ENCODE measurements around the gene TSPAN14.

Gene TSPAN14

DNA sequence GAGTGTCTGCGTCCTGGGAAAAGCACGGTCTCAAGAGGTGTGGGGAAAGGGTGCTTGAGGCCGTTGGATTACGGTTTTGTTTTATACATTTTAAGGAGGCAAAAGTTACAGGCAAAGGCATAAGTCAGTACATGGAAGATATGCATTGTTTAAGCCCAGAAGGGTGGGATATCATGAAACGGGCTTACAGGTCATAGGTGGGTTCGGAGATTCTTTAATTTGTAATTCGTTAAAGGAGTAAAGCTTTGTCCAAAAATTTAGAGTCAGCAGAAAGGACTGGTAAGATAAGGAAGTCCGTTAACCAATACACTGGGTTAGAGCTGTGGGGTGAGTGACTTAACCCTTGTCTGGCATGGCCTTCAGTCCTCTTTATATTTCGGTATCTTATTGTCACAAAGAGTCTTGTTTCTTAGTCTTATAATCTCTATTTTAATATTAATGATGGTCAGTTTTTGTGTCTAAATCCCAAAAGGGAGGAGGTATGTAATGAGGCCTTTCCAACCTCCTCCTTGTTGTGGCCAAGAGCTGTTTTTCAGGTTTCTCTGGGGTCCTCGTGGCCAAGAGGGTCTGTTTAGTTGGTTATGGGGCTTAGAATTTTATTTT, 12.7 kb downstream of the TSPAN14 start:
- TF ChIP-seq, protein P1, sequence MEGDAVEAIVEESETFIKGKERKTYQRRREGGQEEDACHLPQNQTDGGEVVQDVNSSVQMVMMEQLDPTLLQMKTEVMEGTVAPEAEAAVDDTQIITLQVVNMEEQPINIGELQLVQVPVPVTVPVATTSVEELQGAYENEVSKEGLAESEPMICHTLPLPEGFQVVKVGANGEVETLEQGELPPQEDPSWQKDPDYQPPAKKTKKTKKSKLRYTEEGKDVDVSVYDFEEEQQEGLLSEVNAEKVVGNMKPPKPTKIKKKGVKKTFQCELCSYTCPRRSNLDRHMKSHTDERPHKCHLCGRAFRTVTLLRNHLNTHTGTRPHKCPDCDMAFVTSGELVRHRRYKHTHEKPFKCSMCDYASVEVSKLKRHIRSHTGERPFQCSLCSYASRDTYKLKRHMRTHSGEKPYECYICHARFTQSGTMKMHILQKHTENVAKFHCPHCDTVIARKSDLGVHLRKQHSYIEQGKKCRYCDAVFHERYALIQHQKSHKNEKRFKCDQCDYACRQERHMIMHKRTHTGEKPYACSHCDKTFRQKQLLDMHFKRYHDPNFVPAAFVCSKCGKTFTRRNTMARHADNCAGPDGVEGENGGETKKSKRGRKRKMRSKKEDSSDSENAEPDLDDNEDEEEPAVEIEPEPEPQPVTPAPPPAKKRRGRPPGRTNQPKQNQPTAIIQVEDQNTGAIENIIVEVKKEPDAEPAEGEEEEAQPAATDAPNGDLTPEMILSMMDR (IDR thresholded peaks at IDR 0.05; ENCODE audit: borderline replicate concordance, control extremely low read depth, extremely low read depth, insufficient read depth, missing control alignments), result no peak
- in situ Hi-C loops (cut with MboI; ENCODE audit: low sequenced_read_pairs, unreplicated experiment), result no loop called here
- DNase-seq (ENCODE audit: low spot score), result no peak

DNA sequence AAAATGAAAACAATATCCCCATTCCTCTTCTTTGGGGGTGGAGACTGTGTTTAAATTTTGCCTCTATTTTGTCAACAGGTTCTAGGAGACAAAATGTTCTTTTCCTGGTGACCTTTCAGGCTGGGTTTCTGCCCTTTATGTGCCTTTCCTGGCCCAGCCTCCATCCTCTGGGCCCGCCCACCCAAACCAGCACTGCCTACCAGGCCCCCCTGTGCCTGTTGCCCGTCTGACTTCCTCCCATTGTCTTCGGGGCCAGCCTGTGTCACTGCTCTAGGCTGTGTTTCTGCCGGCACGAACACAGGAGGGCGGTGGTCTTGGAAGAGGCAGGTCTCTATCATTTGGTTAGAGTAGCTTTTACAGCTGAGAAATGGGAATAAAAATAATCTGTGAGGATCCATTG, 13.9 kb downstream of the TSPAN14 start:
- TF ChIP-seq, protein P1 (IDR thresholded peaks at IDR 0.05; ENCODE audit: borderline replicate concordance, control extremely low read depth, extremely low read depth, insufficient read depth, missing control alignments), result no peak
- in situ Hi-C loops (cut with MboI; ENCODE audit: low sequenced_read_pairs, unreplicated experiment), result no loop called here
- no peak for DNase-seq (ENCODE audit: low spot score)

DNA sequence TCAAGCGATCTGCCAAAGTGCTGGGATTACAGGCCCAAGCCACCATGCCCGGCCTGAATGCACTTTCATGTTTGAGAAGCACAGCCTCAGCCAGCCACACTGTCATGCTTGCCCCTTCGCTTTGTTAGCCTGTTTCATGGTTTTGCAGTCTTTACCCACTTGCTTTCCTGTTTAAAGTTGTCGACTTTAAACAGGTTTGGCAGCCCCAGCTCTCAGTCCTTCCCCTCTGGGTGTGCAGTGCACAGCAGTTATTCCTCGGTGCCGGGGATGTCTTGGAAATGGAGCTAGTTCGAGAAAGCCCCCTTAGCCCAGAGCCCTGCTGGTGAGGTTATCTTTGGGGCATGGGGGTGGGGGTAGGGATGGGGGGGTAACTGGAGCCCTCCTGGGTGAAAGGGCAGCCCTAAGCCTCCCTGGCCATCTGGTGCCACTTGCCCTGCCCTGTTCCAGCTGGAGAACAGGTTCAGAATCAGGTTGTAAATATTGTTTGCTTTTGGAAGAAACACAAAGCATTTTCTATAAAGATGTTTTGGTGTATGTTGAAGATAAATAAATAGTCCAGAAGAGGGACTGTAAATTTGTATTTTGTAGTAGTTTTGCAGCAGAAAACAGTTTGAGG, 14.8 kb downstream of the TSPAN14 start:
- no peak for DNase-seq (ENCODE audit: low spot score)
- in situ Hi-C loops (cut with MboI; ENCODE audit: low sequenced_read_pairs, unreplicated experiment), result no loop called here
- TF ChIP-seq, protein P1 (IDR thresholded peaks at IDR 0.05; ENCODE audit: borderline replicate concordance, control extremely low read depth, extremely low read depth, insufficient read depth, missing control alignments), result no peak

DNA sequence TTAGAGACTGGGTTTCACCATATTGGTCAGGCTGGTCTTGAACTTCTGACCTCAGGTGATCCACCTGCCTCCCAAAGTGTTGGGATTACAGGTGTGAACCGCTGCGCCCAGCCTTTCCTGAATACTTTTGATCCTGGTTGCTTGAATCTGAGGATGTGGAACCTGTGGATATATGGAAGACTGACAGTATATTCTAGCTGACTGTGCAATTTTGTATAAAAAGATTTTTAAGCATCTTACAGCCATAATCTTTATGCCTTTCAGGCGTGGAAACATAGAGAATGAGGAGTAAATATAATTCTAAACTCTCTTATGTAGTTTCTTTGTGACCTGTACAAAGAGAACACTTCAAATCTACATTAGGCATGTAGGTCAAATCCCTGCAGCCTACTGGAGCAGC, 16.2 kb downstream of the TSPAN14 start:
- TF ChIP-seq, protein P1 (IDR thresholded peaks at IDR 0.05; ENCODE audit: borderline replicate concordance, control extremely low read depth, extremely low read depth, insufficient read depth, missing control alignments), result no peak
- in situ Hi-C loops (cut with MboI; ENCODE audit: low sequenced_read_pairs, unreplicated experiment), result no loop called here

DNA sequence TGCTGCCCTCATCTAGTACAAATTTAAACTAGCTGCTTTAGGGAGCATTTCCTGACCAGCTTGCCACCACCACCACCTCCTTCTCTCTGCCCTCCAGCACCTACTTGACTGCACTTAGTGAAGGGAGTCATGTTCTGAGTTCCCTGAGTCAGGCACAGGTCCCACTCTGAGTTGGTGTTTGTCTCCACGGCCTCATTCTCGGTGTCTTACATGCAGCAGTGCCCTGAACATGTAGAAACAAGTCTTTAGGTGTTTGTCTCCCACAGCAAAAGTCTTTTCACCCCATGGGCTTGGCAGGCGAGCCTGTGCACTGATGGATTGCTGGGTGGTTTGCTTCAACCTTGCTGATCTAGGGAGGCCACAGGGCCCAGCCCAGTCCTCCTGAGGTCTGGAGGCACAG, 16.9 kb downstream of the TSPAN14 start:
- DNase-seq (ENCODE audit: low spot score), result no peak
- in situ Hi-C loops (cut with MboI; ENCODE audit: low sequenced_read_pairs, unreplicated experiment), result no loop called here
- TF ChIP-seq, protein P1 (IDR thresholded peaks at IDR 0.05; ENCODE audit: borderline replicate concordance, control extremely low read depth, extremely low read depth, insufficient read depth, missing control alignments), result no peak

More for the DNA sequence above, 16.2 kb downstream of the TSPAN14 start:
- DNase-seq (ENCODE audit: low spot score), result no peak

DNA sequence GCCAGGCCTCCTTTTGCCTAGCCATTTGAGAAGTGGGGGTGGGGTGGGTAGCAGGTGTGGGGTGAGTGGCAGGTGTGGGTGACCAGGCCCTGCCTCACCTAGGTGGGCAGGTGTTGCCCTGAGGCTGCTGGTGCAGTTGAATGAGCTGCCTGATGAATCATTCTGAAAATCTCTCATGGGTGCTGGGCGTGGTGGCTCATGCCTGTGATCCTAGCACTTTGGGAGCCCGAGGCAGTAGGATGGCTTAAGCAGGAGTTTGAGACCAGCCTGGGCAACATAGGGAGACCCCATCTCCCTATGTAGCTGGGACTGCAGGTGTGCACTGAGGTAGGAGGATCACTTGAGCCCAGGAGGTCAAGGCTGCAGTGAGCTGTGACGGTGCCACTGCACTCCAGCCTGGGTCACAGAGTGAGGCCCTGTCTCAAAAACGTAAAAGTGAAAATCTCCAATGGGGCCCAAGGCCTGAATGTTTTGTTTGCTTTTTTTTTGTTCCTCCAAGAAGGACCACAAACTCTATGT, 17.7 kb downstream of the TSPAN14 start:
- in situ Hi-C loops (cut with MboI; ENCODE audit: low sequenced_read_pairs, unreplicated experiment), result no loop called here
- no peak for DNase-seq (ENCODE audit: low spot score)
- TF ChIP-seq, protein P1 (IDR thresholded peaks at IDR 0.05; ENCODE audit: borderline replicate concordance, control extremely low read depth, extremely low read depth, insufficient read depth, missing control alignments), result no peak

Measured in GM13976 (cell line).